GM12891 (cell line): ENCODE data around the gene NCAPH2.

ENCODE experiments used
- PAX5 ChIP-seq: IDR thresholded peaks from 2 replicates; pipeline ENCODE4 v1.6.1; 2011; ENCODE audit warnings: low read length, moderate library complexity, mild to moderate bottlenecking; ENCODE audit not compliant: insufficient read depth, severe bottlenecking
- POLR2A ChIP-seq: IDR thresholded peaks from 2 replicates; pipeline ENCODE4 v1.6.1; 2011; ENCODE audit warnings: low read depth, low read length, control low read depth
- POLR2AphosphoS5 ChIP-seq: IDR thresholded peaks from 2 replicates; pipeline ENCODE4 v1.6.1; 2011; ENCODE audit warnings: low read depth, low read length, control low read depth
- POU2F2 ChIP-seq: IDR thresholded peaks from 2 replicates; pipeline ENCODE4 v1.6.1; 2011; ENCODE audit warnings: low read depth, mild to moderate bottlenecking, control low read depth, low read length, moderate library complexity
- SPI1 ChIP-seq: IDR thresholded peaks from 2 replicates; pipeline ENCODE4 v1.6.1; 2011; ENCODE audit warnings: low read depth, low read length, control low read depth
- TAF1 ChIP-seq: IDR thresholded peaks from 2 replicates; pipeline ENCODE4 v1.6.1; 2011; ENCODE audit warnings: low read depth, low read length, control low read depth

GRCh38 chr22:50461536-50461935 lies 46.5 kb upstream of the NCAPH2 start:
- TF ChIP-seq POLR2A (no peak), POLR2AphosphoS5 (no peak), PAX5 (no peak), SPI1 (no peak), TAF1 (no peak), POU2F2 (no peak)
